Cerebellar nuclear complex (tissue), 1 donor: Measurements from ENCODE around the gene NCOA7.

Experiments used
- DNase-seq, 2 experiments: peaks; one replicate each; lab custom pipeline; 2025; lab: John Stamatoyannopoulos, UW

Gene NCOA7

GRCh38 chr6:125811259-125811658 lies 20.5 kb downstream of the NCOA7 start:
- no peak for DNase-seq

- DNase-seq: no peak
Measured at GRCh38 chr6:125812394-125813292, 21.9 kb downstream of the NCOA7 start.

GRCh38 chr6:125814481-125814880 lies 23.7 kb downstream of the NCOA7 start:
- no peak for DNase-seq

GRCh38 chr6:125815080-125815910 lies 24.5 kb downstream of the NCOA7 start:
- no peak for DNase-seq

GRCh38 chr6:125816828-125817280 lies 26.1 kb downstream of the NCOA7 start:
- no peak for DNase-seq

- DNase-seq: no peak
Measured at GRCh38 chr6:125818225-125818657, 27.5 kb downstream of the NCOA7 start.

GRCh38 chr6:125818772-125819260 lies 28.1 kb downstream of the NCOA7 start:
- DNase-seq: no peak

GRCh38 chr6:125819535-125820326 lies 29.0 kb downstream of the NCOA7 start:
- DNase-seq: no peak

- DNase-seq: no peak
Measured at GRCh38 chr6:125821825-125822281, 31.1 kb downstream of the NCOA7 start.

- no peak for DNase-seq
Measured at GRCh38 chr6:125823180-125823579, 32.4 kb downstream of the NCOA7 start.

- DNase-seq: no peak
Measured at GRCh38 chr6:125824946-125825771, 34.4 kb downstream of the NCOA7 start.

- no peak for DNase-seq
Measured at GRCh38 chr6:125826695-125827463, 36.1 kb downstream of the NCOA7 start.

- DNase-seq: no peak
Measured at GRCh38 chr6:125827788-125828320, 37.1 kb downstream of the NCOA7 start.

- DNase-seq: no peak
Measured at GRCh38 chr6:125828476-125829039, 37.8 kb downstream of the NCOA7 start.

- DNase-seq: no peak
Measured at GRCh38 chr6:125829433-125829832, 38.7 kb downstream of the NCOA7 start.

- no peak for DNase-seq
Measured at GRCh38 chr6:125831659-125832058, 40.9 kb downstream of the NCOA7 start.

GRCh38 chr6:125832391-125833117 lies 41.8 kb downstream of the NCOA7 start:
- no peak for DNase-seq

GRCh38 chr6:125834348-125834747 lies 43.6 kb downstream of the NCOA7 start:
- no peak for DNase-seq
